C4-2B (cell line): ENCODE results near the gene OPRD1.
"Not testable (repeated sequence)": the region's sequence is repeated elsewhere in the genome, so short reads cannot be mapped to it uniquely, and the experiment has no call there.

Experiments used
- CTCF ChIP-seq: fragments of 450-650 bp; conservative IDR thresholded peaks from 2 replicates; pipeline ENCODE4 v1.5.1; 2017; ENCODE audit warnings: mild to moderate bottlenecking
- ZFX ChIP-seq: fragments of 450-650 bp; IDR thresholded peaks from 2 replicates; pipeline ENCODE4 v1.6.1; 2017

DNA sequence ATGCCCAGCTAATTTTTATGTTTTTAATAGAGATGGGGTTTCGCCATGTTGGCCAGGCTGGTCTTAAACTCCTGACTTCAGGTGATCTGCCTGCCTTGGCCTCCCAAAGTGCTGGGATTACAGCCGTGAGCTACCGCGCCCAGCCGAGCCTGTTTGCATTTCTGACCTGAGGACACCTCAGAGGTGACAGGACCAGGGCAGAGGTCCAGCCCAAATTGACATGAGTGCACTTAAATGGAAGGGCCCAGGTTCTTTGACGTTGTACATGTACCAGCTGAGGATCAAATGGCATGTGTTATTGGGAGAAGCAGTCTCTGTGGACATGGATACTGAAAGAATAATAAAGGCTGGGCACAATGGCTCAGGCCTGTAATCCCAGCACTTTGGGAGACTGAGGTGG is 35.2 kb downstream of the OPRD1 start:
- not testable (repeated sequence) for TF ChIP-seq CTCF, ZFX
